OCI-LY3 (cell line): Measurements from ENCODE around the gene LRRC43.

Experiments
- EZH2phosphoT487 ChIP-seq: fragments of 200-600 bp; shearing (Covaris generic); IDR thresholded peaks from 2 replicates; pipeline ENCODE4 v1.6.1; 2018; ENCODE audit warnings: antibody characterized with exemption, mixed run types, low read depth
- TF ChIP-seq, protein P1 (sequence below): fragments of 200-600, 300-600 bp; sonication (generic); IDR thresholded peaks from 2 replicates; pipeline ENCODE4 v1.5.1; 2014; ENCODE audit warnings: antibody characterized with exemption, low read length, low read depth

DNA sequence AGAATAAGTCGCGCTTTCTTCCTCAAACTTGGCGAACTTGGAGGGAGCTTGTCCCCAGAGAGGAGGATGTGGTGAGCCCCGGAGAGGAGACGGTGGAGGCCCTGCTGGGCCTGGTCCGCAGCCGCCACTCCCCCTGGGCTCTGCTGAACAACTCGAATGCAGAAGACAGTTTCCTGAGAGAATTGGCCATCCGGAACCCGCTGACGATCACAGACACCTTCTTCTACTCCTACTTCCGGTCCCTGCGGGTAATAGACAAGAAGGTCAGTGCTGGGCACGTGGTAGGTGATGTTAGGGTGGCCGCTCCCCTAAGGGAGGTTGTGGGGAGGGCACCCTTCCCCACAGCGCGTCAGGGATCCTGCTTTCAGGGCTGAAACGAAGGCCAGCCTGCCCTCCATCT is 1.6 kb downstream of the LRRC43 start:
- TF ChIP-seq, protein P1, sequence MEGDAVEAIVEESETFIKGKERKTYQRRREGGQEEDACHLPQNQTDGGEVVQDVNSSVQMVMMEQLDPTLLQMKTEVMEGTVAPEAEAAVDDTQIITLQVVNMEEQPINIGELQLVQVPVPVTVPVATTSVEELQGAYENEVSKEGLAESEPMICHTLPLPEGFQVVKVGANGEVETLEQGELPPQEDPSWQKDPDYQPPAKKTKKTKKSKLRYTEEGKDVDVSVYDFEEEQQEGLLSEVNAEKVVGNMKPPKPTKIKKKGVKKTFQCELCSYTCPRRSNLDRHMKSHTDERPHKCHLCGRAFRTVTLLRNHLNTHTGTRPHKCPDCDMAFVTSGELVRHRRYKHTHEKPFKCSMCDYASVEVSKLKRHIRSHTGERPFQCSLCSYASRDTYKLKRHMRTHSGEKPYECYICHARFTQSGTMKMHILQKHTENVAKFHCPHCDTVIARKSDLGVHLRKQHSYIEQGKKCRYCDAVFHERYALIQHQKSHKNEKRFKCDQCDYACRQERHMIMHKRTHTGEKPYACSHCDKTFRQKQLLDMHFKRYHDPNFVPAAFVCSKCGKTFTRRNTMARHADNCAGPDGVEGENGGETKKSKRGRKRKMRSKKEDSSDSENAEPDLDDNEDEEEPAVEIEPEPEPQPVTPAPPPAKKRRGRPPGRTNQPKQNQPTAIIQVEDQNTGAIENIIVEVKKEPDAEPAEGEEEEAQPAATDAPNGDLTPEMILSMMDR: no peak
- no peak for TF ChIP-seq EZH2phosphoT487
